ENCODE results near the gene VOPP1. TPM values are rescaled to one million over a fixed set of nuclear protein-coding genes. Genes with fewer than 3 reads are reported as not detected.

The VOPP1 gene
- total RNA-seq, 1 donor from 2014 or later, result 53.7 TPM

- Histone ChIP-seq H3K36me3 (no peaks in the 10 kb centered on the region), H3K4me3 (no peak overlapping the region), H3K27me3 (no peaks in the 10 kb centered on the region), H3K4me1 (no peaks in the 10 kb centered on the region), H3K9me3 (no peaks in the 10 kb centered on the region), H3K27ac (no peak overlapping the region)
- DNase-seq (peak; percentile 52), ATAC-seq (peak; percentile 35)
- intact Hi-C loops (cut with DNase I), result no loop called here
- TF ChIP-seq CTCF (IDR thresholded peaks at IDR 0.05), result no peak
Observed at GRCh38 chr7:55440040-55440690, 132.1 kb downstream of the VOPP1 start.

GRCh38 chr7:55439627-55440026, 132.7 kb downstream of the VOPP1 start:
- H3K27ac ChIP-seq, result no peak overlapping the region
- intact Hi-C loops (cut with DNase I), result no loop called here
- DNase-seq, result peak; percentile 61
- no peaks in the 10 kb centered on the region for H3K4me1 ChIP-seq
- ATAC-seq, result no peak
- TF ChIP-seq CTCF (IDR thresholded peaks at IDR 0.05), result no peak
- H3K4me3 ChIP-seq, result no peak overlapping the region
- H3K9me3 ChIP-seq, result no peaks in the 10 kb centered on the region
- no peaks in the 10 kb centered on the region for H3K27me3 ChIP-seq
- no peaks in the 10 kb centered on the region for H3K36me3 ChIP-seq

- no peak overlapping the region for H3K27ac ChIP-seq
- no peaks in the 10 kb centered on the region for H3K27me3 ChIP-seq
- H3K4me1 ChIP-seq, result no peaks in the 10 kb centered on the region
- intact Hi-C loops (cut with DNase I), result no loop called here
- no peaks in the 10 kb centered on the region for H3K9me3 ChIP-seq
- ATAC-seq (peak; percentile 41), DNase-seq (peak; percentile 74)
- no peaks in the 10 kb centered on the region for H3K36me3 ChIP-seq
- TF ChIP-seq CTCF (IDR thresholded peaks at IDR 0.05), result no peak
- no peak overlapping the region for H3K4me3 ChIP-seq
Observed at GRCh38 chr7:55438757-55439525, 133.4 kb downstream of the VOPP1 start.

GRCh38 chr7:55438085-55438756, 134.1 kb downstream of the VOPP1 start:
- intact Hi-C loops (cut with DNase I), result no loop called here
- no peak for TF ChIP-seq CTCF (IDR thresholded peaks at IDR 0.05)
- no peaks in the 10 kb centered on the region for H3K9me3 ChIP-seq
- H3K36me3 ChIP-seq, result no peaks in the 10 kb centered on the region
- H3K27me3 ChIP-seq, result no peaks in the 10 kb centered on the region
- no peak overlapping the region for H3K27ac ChIP-seq
- no peaks in the 10 kb centered on the region for H3K4me1 ChIP-seq
- no peak overlapping the region for H3K4me3 ChIP-seq
- ATAC-seq (peak; percentile 52), DNase-seq (peak; percentile 63)

GRCh38 chr7:55437375-55437774, 134.9 kb downstream of the VOPP1 start:
- no peaks in the 10 kb centered on the region for H3K4me1 ChIP-seq
- H3K9me3 ChIP-seq, result no peaks in the 10 kb centered on the region
- H3K27ac ChIP-seq, result no peak overlapping the region
- no peak for DNase-seq
- no peaks in the 10 kb centered on the region for H3K27me3 ChIP-seq
- no peaks in the 10 kb centered on the region for H3K36me3 ChIP-seq
- no peak for ATAC-seq
- no peak overlapping the region for H3K4me3 ChIP-seq
- intact Hi-C loops (cut with DNase I), result no loop called here
- no peak for TF ChIP-seq CTCF (IDR thresholded peaks at IDR 0.05)
